ENCODE measurements around the gene ATP5F1E. TPM values are rescaled to one million over a fixed set of nuclear protein-coding genes. Genes with fewer than 3 reads are reported as not detected.

ATP5F1E gene
- total and polyA plus RNA-seq, 4 donors = 18.4 to 88.8 (median 64.1) TPM

DNA sequence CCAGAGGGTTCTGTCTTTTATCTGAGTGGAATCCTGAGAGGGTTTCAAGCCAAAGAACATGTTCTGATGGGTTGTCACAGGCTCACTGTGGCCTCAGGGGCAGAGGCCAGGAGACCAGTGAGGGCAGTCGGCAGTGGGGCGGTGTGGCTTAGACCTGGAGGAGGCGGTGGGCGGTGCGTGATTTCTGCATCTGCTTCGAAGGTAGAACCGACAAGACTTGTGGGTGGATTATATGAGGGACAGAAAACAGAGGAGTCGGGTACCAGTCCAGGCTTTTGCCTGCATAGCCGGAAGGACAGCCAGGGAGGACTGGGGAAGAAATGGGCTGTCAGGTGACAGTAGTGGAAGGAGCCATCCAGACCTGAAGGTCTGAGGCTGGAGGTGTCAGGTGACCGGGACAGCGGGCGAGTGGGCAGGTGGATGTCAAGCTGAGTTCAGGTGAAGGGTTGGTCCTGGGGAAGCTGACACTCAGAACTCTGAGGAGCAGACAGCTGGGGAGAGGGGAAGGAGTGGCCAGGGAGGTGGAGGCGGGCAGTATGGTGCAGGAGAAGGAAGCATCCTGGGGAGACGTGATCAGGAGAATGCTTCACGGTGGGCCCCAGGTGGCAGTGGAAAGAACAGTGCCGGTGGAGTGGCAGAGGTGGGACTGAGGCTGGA lies 28.2 kb downstream of the ATP5F1E start:
- no peak for TF ChIP-seq CTCF (IDR thresholded peaks at IDR 0.05; ENCODE audit: control extremely low read depth, extremely low read depth)
- no peak for DNase-seq
- Histone ChIP-seq H3K36me3 (ENCODE audit: control insufficient read depth in 4 of 4, insufficient read depth in 4 of 4, low read length in 4 of 4) (peaks cover 0 to 36% (median 2%) of the 10 kb centered on the region in 4 donors), H3K27ac (ENCODE audit: low read depth in 1 of 2, low read length in 1 of 2) (peak overlapping the region in 1 of 2 donors; percentile 9), H3K9ac (ENCODE audit: insufficient read depth in 1 of 2, low read length in 2 of 2) (no peak overlapping the region), H3K4me3 (no peak overlapping the region), H3K4me1 (ENCODE audit: control insufficient read depth in 5 of 5, insufficient read depth in 5 of 5, low read length in 5 of 5) (peaks cover 0 to 20% (median 9%) of the 10 kb centered on the region in 5 donors), H3K27me3 (ENCODE audit: control insufficient read depth in 3 of 3, insufficient read depth in 3 of 3, low read length in 2 of 3) (no peaks in the 10 kb centered on the region), H3K9me3 (ENCODE audit: control insufficient read depth in 4 of 4, insufficient read depth in 3 of 4, low read length in 3 of 4) (no peaks in the 10 kb centered on the region)
- ATAC-seq (ENCODE audit: insufficient read depth, low FRiP score) = no peak
- 77 to 81% methylated on average over 15 to 16 of the region's 16 CpGs for WGBS, 2 donors

DNA sequence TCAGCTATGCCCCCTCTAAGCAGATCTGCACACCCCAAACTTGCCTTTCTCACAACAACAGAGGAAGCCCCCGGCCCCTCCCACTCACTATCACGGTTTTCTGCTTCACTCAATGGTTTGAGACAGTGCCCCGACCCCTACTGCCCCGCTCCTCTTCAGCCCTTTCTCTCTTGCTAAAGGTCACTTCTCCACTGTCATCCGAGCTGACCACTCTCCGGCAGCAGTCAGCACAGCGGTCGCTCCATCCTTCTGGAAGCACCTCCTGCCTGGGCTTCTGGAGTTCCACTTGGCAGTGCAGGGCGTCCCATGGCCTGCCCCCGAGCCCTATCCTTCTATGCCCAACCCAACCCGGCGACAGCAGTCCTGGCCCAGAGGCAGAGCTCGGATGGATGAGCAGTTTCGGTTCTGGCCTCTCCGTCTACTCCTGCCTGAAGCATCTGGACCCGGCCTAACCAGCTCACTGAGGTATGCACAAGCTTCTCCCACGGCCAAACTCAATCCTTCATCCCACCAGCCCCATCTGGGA lies 29.2 kb downstream of the ATP5F1E start:
- H3K4me3 ChIP-seq = no peak overlapping the region
- 86 to 91% methylated on average over 17 of the region's 17 CpGs for WGBS, 2 donors
- H3K9ac ChIP-seq (ENCODE audit: insufficient read depth in 1 of 2, low read length in 2 of 2) = no peak overlapping the region
- no peak for TF ChIP-seq CTCF (IDR thresholded peaks at IDR 0.05; ENCODE audit: control extremely low read depth, extremely low read depth)
- no peaks in the 10 kb centered on the region for H3K27me3 ChIP-seq (ENCODE audit: control insufficient read depth in 3 of 3, insufficient read depth in 3 of 3, low read length in 2 of 3)
- H3K4me1 ChIP-seq (ENCODE audit: control insufficient read depth in 5 of 5, insufficient read depth in 5 of 5, low read length in 5 of 5) = peaks cover 0 to 20% (median 9%) of the 10 kb centered on the region in 5 donors
- DNase-seq = no peak
- no peak for ATAC-seq (ENCODE audit: insufficient read depth, low FRiP score)
- peaks cover 0 to 38% (median 2%) of the 10 kb centered on the region in 4 donors for H3K36me3 ChIP-seq (ENCODE audit: control insufficient read depth in 4 of 4, insufficient read depth in 4 of 4, low read length in 4 of 4)
- H3K9me3 ChIP-seq (ENCODE audit: control insufficient read depth in 4 of 4, insufficient read depth in 3 of 4, low read length in 3 of 4) = no peaks in the 10 kb centered on the region
- H3K27ac ChIP-seq (ENCODE audit: low read depth in 1 of 2, low read length in 1 of 2) = no peak overlapping the region

DNA sequence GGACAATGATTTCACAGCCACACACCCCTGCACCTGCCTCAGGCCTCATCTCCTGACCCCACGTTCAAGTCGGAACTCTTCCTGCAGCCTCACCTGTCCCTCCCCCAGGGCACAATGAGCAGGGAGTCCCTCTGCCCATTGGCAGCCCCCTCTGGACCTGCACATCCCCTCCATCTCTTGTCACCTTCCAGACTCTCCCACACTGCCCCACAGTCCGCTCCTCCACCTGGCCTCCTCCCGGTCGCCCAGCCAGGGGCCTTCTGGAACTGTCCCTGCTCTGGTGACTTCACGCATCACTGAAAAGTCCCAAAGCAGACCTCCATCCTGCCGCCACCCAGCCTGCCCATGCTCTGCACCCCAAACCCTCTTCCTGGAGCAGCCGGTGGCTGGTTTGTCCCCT lies 29.7 kb downstream of the ATP5F1E start:
- Histone ChIP-seq H3K4me1 (ENCODE audit: control insufficient read depth in 5 of 5, insufficient read depth in 5 of 5, low read length in 5 of 5) (peaks cover 0 to 20% (median 9%) of the 10 kb centered on the region in 5 donors), H3K36me3 (ENCODE audit: control insufficient read depth in 4 of 4, insufficient read depth in 4 of 4, low read length in 4 of 4) (peaks cover 0 to 43% (median 6%) of the 10 kb centered on the region in 4 donors), H3K27ac (ENCODE audit: low read depth in 1 of 2, low read length in 1 of 2) (no peak overlapping the region), H3K27me3 (ENCODE audit: control insufficient read depth in 3 of 3, insufficient read depth in 3 of 3, low read length in 2 of 3) (no peaks in the 10 kb centered on the region), H3K4me3 (no peak overlapping the region), H3K9ac (ENCODE audit: insufficient read depth in 1 of 2, low read length in 2 of 2) (no peak overlapping the region), H3K9me3 (ENCODE audit: control insufficient read depth in 4 of 4, insufficient read depth in 3 of 4, low read length in 3 of 4) (no peaks in the 10 kb centered on the region)
- ATAC-seq (ENCODE audit: insufficient read depth, low FRiP score) = no peak
- no peak for DNase-seq
- WGBS, 2 donors = 78 to 96% methylated on average over 8 of the region's 8 CpGs
- TF ChIP-seq CTCF (IDR thresholded peaks at IDR 0.05; ENCODE audit: control extremely low read depth, extremely low read depth) = no peak

Measured in lung (tissue), 12 donors.